GM23338 (cell line): Measurements from ENCODE around the gene INSRR. TPM values are rescaled to one million over a fixed set of nuclear protein-coding genes. Genes with fewer than 3 reads are reported as not detected.

Source experiments
- ATAC-seq: fragments of 200-7000 bp; cut with Tn5 transposase; 3 replicates; pipeline ENCODE4 v1.9.1; 2020
- DNase-seq: peaks from one replicate; pipeline ENCODE4 v3.0.0-alpha.2; 2015; ENCODE audit warnings: low spot score
- H2AFZ ChIP-seq: fragments of 200-600 bp; sonication (generic); 2 replicates; pipeline ENCODE4 v1.8.0; 2016; ENCODE audit warnings: antibody characterized with exemption, mild to moderate bottlenecking, moderate library complexity
- H3F3A ChIP-seq: fragments of 200-600 bp; sonication (generic); replicated peaks from 2 replicates; pipeline ENCODE4 v1.8.0; 2017; ENCODE audit warnings: antibody characterized with exemption, mixed run types, low read depth
- H3K27ac ChIP-seq: fragments of 200-600 bp; sonication (generic); 2 replicates; pipeline ENCODE4 v1.6.1; 2016; ENCODE audit warnings: low read depth
- H3K27me3 ChIP-seq: fragments of 200-600 bp; sonication (generic); 2 replicates; pipeline ENCODE4 v1.8.0; 2016; ENCODE audit warnings: mild to moderate bottlenecking, mixed run types, moderate library complexity; ENCODE audit not compliant: insufficient read depth
- H3K36me3 ChIP-seq: fragments of 200-600 bp; sonication (generic); 2 replicates; pipeline ENCODE4 v1.8.0; 2016; ENCODE audit warnings: mild to moderate bottlenecking; ENCODE audit not compliant: insufficient read depth
- H3K4me1 ChIP-seq: fragments of 200-600 bp; sonication (generic); 2 replicates; pipeline ENCODE4 v1.8.0; 2016; ENCODE audit warnings: mild to moderate bottlenecking, moderate library complexity; ENCODE audit not compliant: insufficient read depth
- H3K4me2 ChIP-seq: fragments of 200-600 bp; sonication (generic); 2 replicates; pipeline ENCODE4 v1.7.1; 2017; ENCODE audit warnings: mixed run types
- H3K4me3 ChIP-seq: fragments of 200-600 bp; sonication (generic); 2 replicates; pipeline ENCODE4 v1.6.1; 2016; ENCODE audit warnings: mixed run types
- H3K79me2 ChIP-seq: fragments of 200-600 bp; sonication (generic); replicated peaks from 2 replicates; pipeline ENCODE4 v1.8.0; 2017; ENCODE audit warnings: mild to moderate bottlenecking; ENCODE audit not compliant: insufficient read depth
- H3K9me2 ChIP-seq: fragments of 200-600 bp; sonication (generic); 2 replicates; pipeline ENCODE4 v1.8.0; 2017; ENCODE audit not compliant: insufficient read depth
- H4K20me1 ChIP-seq: fragments of 200-600 bp; sonication (generic); replicated peaks from 2 replicates; pipeline ENCODE4 v1.8.0; 2017; ENCODE audit warnings: mild to moderate bottlenecking; ENCODE audit not compliant: insufficient read depth
- H3K27ac Mint-ChIP-seq: 2 replicates; pipeline ENCODE4 v1.8.0; 2020; ENCODE audit warnings: inconsistent platforms, mild to moderate bottlenecking, moderate library complexity, mixed read lengths
- H3K27me3 Mint-ChIP-seq: 3 replicates; pipeline ENCODE4 v1.8.0; 2022; ENCODE audit warnings: low read depth, mild to moderate bottlenecking, moderate library complexity, mixed read lengths, inconsistent platforms; ENCODE audit not compliant: insufficient read depth, poor library complexity
- H3K36me3 Mint-ChIP-seq: 3 replicates; pipeline ENCODE4 v1.8.0; 2021; ENCODE audit warnings: low read depth, mild to moderate bottlenecking, inconsistent platforms, moderate library complexity, mixed read lengths
- H3K4me1 Mint-ChIP-seq: 3 replicates; pipeline ENCODE4 v1.8.0; 2020; ENCODE audit warnings: mild to moderate bottlenecking, inconsistent platforms, mixed read lengths
- H3K4me3 Mint-ChIP-seq: 3 replicates; pipeline ENCODE4 v1.8.0; 2021; ENCODE audit warnings: moderate library complexity, mild to moderate bottlenecking, inconsistent platforms, mixed read lengths
- H3K9me3 Mint-ChIP-seq: 3 replicates; pipeline ENCODE4 v1.8.0; 2020; ENCODE audit warnings: moderate library complexity, mild to moderate bottlenecking, inconsistent platforms, mixed read lengths
- CREB1 ChIP-seq: fragments of 250-450 bp; sonication (Bioruptor Pico); IDR thresholded peaks from 2 replicates; pipeline ENCODE4 v1.5.0; 2020; ENCODE audit warnings: low read depth, mild to moderate bottlenecking, moderate library complexity
- CTCF ChIP-seq, 2 experiments: fragments of 200-600 bp in 1 of 2; sonication (generic) in 1 of 2; conservative IDR thresholded peaks; 2 replicates each; pipeline versions ENCODE4 v1.5.1 to v1.6.1; 2016 to 2017; ENCODE audit warnings: antibody characterized with exemption in 2 of 2, low read depth in 2 of 2, mild to moderate bottlenecking in 2 of 2, moderate library complexity in 1 of 2
- ETS1 ChIP-seq: IDR thresholded peaks from 2 replicates; pipeline ENCODE4 v1.6.1; 2016; ENCODE audit warnings: antibody characterized with exemption
- EZH2 ChIP-seq: fragments of 200-600 bp; sonication (generic); IDR thresholded peaks from one replicate; pipeline ENCODE4 v1.8.0; 2017; ENCODE audit warnings: antibody characterized with exemption, mild to moderate bottlenecking, low read depth; ENCODE audit not compliant: unreplicated experiment
- NANOG ChIP-seq: IDR thresholded peaks from 2 replicates; pipeline ENCODE4 v1.6.1; 2016; ENCODE audit warnings: antibody characterized with exemption, borderline replicate concordance
- REST ChIP-seq: IDR thresholded peaks from one replicate; pipeline ENCODE4 v1.6.1; 2018; ENCODE audit warnings: antibody characterized with exemption; ENCODE audit not compliant: unreplicated experiment
- STAT1 ChIP-seq: IDR thresholded peaks from one replicate; pipeline ENCODE4 v1.6.1; 2016; ENCODE audit warnings: antibody characterized with exemption; ENCODE audit not compliant: unreplicated experiment
- ZNF114 ChIP-seq: fragments of 250-450 bp; sonication (Bioruptor Pico); IDR thresholded peaks from 2 replicates; pipeline ENCODE4 v1.5.0; 2020; ENCODE audit warnings: mild to moderate bottlenecking, moderate library complexity
- ZNF331 ChIP-seq: fragments of 250-450 bp; sonication (Bioruptor Pico); IDR thresholded peaks from 2 replicates; pipeline ENCODE4 v1.5.0; 2020; ENCODE audit warnings: low read depth, mild to moderate bottlenecking, moderate library complexity
- ZNF462 ChIP-seq: fragments of 250-450 bp; sonication (Bioruptor Pico); IDR thresholded peaks from 2 replicates; pipeline ENCODE4 v1.5.0; 2020; ENCODE audit warnings: mild to moderate bottlenecking, moderate library complexity
- polyA plus RNA-seq: library from polyadenylated mRNA; unstranded; fragments of >200 nt; fragmentation: Nextera tagmentation; extraction: Ambion mirVana; gene quantifications from 2 replicates; pipeline ENCODE4 v1.2.1, GENCODE V29; 2016
- total RNA-seq: library from RNA; depleted of rRNA; stranded (reverse); fragments of >200 nt; shearing (Covaris generic); gene quantifications from 2 replicates; pipeline ENCODE4 v1.2.3, GENCODE V29; 2014

Gene INSRR
- total and polyA plus RNA-seq, 2 experiments from 2014 or later = not detected

- TF ChIP-seq ETS1 (no peak), REST (no peak), EZH2 (no peak), ZNF114 (CRISPR knock-in tag) (no peak), STAT1 (no peak), ZNF331 (CRISPR knock-in tag) (no peak), CREB1 (CRISPR knock-in tag) (no peak)
These were observed 18.0 kb downstream of the INSRR start (continued) for GRCh38 chr1:156840898-156841279.

GRCh38 chr1:156840186-156840897 lies 18.6 kb downstream of the INSRR start:
- H3K27me3 ChIP-seq = peaks cover 61% of the 10 kb centered on the region
- no peaks in the 10 kb centered on the region for H3K36me3 Mint-ChIP-seq
- H3K27ac ChIP-seq = no peak overlapping the region
- H3K79me2 ChIP-seq = no peaks in the 10 kb centered on the region
- no peak overlapping the region for H3K4me3 Mint-ChIP-seq
- peaks cover 19% of the 10 kb centered on the region for H3K4me1 Mint-ChIP-seq
- H3K9me2 ChIP-seq = no peaks in the 10 kb centered on the region
- no peak overlapping the region for H3K27ac Mint-ChIP-seq
- H3K9me3 Mint-ChIP-seq = no peaks in the 10 kb centered on the region
- no peak overlapping the region for H2AFZ ChIP-seq
- H3K4me1 ChIP-seq = peaks cover 13% of the 10 kb centered on the region; the same call in 1 of the 2 replicates
- H3K4me2 ChIP-seq = no peak overlapping the region
- H3K36me3 ChIP-seq = no peaks in the 10 kb centered on the region
- DNase-seq = no peak
- ATAC-seq = no peak
- H3F3A ChIP-seq = no peaks in the 10 kb centered on the region
- H4K20me1 ChIP-seq = no peaks in the 10 kb centered on the region; the same call in 1 of the 2 replicates
- H3K4me3 ChIP-seq = no peak overlapping the region
- H3K27me3 Mint-ChIP-seq = peaks cover 53% of the 10 kb centered on the region
- TF ChIP-seq ZNF462 (CRISPR knock-in tag) (no peak), ETS1 (no peak), CTCF (conservative IDR thresholded peaks at IDR 0.05; ENCODE audit: low read depth in 2 of 2) (no peak), NANOG (no peak), ZNF114 (CRISPR knock-in tag) (no peak), CREB1 (CRISPR knock-in tag) (no peak)
